Colonic mucosa (tissue), 4 donors: ENCODE measurements around the gene JPH3. TPM values are rescaled to one million over a fixed set of nuclear protein-coding genes. Genes with fewer than 3 reads are reported as not detected.

ENCODE experiments used
- DNase-seq: peaks from one replicate; pipeline ENCODE4 v3.0.0-alpha.2; 2020
- H3K27ac ChIP-seq: fragments of 200-600 bp; one replicate; pipeline ENCODE4 v1.8.0; 2021
- H3K27me3 ChIP-seq: fragments of 200-600 bp; one replicate; pipeline ENCODE4 v1.8.0; 2021
- H3K36me3 ChIP-seq: fragments of 200-600 bp; one replicate; pipeline ENCODE4 v1.8.0; 2021
- H3K4me1 ChIP-seq: fragments of 200-600 bp; one replicate; pipeline ENCODE4 v1.8.0; 2021; ENCODE audit warnings: mild to moderate bottlenecking
- H3K4me3 ChIP-seq: fragments of 200-600 bp; one replicate; pipeline ENCODE4 v1.8.0; 2021
- H3K9ac ChIP-seq, 2 donors: one replicate each; pipeline ENCODE4 v1.7.0; 2013; ENCODE audit warnings: control low read depth in 2 of 2, low read depth in 2 of 2, low read length in 2 of 2
- H3K9me3 ChIP-seq: fragments of 200-600 bp; one replicate; pipeline ENCODE4 v1.8.0; 2021
- intact Hi-C: fragments of 100-400 bp; cut with DNase I; formaldehyde crosslinking; loops from one replicate; pipeline ENCODE4 v1.14.1; 2022
- total RNA-seq, 2 donors: library from RNA; stranded (reverse); fragmentation: NEBNext Ultra II Directional in 1 of 2; extraction: Animal tissue kit (Norgen Biotek cat#: 25700) in 1 of 2; gene quantifications; one replicate each; pipeline ENCODE4 v1.2.1, GENCODE V29; 2021
- TF ChIP-seq, protein P1 (sequence below): fragments of 200-600 bp; IDR thresholded peaks from one replicate; pipeline ENCODE4 v1.8.0; 2022; ENCODE audit warnings: antibody characterized with exemption, mild to moderate bottlenecking
- donor health status: healthy.
- donor health status: DM: no; HTN: no; CAD: no.
- donor health status: DM: no; HTN: no; CAD: no.

The JPH3 gene
- total RNA-seq, 2 donors from 2014 or later = 0.15 to 0.42 TPM

DNA sequence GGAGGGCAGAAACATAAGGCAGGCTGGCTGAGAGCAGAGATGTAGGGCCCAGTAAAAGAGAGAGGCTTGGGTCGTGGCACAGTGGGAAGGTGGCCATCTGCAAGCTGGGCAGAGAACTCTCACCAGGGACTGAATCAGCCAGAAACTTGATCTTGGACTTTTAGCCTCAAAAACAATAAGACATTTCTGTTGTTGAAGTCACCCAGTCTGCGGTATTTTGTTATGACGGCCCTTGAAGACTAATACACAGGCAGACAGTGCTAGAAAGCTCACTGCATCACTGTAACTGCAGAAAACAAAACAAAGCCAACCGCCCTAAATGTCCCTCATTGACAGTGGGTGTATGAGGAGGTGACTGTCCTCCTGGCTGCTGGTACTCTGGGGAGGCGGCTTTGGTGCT, 3.9 kb upstream of the JPH3 start:
- Histone ChIP-seq H3K27me3 (peaks cover 20% of the 10 kb centered on the region), H3K9me3 (no peaks in the 10 kb centered on the region), H3K4me1 (no peaks in the 10 kb centered on the region), H3K36me3 (no peaks in the 10 kb centered on the region), H3K9ac (no peak overlapping the region), H3K27ac (no peak overlapping the region), H3K4me3 (no peak overlapping the region)
- DNase-seq = no peak
- TF ChIP-seq, protein P1, sequence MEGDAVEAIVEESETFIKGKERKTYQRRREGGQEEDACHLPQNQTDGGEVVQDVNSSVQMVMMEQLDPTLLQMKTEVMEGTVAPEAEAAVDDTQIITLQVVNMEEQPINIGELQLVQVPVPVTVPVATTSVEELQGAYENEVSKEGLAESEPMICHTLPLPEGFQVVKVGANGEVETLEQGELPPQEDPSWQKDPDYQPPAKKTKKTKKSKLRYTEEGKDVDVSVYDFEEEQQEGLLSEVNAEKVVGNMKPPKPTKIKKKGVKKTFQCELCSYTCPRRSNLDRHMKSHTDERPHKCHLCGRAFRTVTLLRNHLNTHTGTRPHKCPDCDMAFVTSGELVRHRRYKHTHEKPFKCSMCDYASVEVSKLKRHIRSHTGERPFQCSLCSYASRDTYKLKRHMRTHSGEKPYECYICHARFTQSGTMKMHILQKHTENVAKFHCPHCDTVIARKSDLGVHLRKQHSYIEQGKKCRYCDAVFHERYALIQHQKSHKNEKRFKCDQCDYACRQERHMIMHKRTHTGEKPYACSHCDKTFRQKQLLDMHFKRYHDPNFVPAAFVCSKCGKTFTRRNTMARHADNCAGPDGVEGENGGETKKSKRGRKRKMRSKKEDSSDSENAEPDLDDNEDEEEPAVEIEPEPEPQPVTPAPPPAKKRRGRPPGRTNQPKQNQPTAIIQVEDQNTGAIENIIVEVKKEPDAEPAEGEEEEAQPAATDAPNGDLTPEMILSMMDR = no peak
- intact Hi-C loops = no loop called here

GRCh38 chr16:87600246-87600645, 2.1 kb upstream of the JPH3 start:
- Histone ChIP-seq H3K4me1 (no peaks in the 10 kb centered on the region), H3K9ac (no peak overlapping the region), H3K27me3 (peaks cover 36% of the 10 kb centered on the region), H3K36me3 (no peaks in the 10 kb centered on the region), H3K4me3 (no peak overlapping the region), H3K9me3 (no peaks in the 10 kb centered on the region), H3K27ac (no peak overlapping the region)
- TF ChIP-seq, protein P1 = no peak
- no peak for DNase-seq
- intact Hi-C loops = no loop called here

DNA sequence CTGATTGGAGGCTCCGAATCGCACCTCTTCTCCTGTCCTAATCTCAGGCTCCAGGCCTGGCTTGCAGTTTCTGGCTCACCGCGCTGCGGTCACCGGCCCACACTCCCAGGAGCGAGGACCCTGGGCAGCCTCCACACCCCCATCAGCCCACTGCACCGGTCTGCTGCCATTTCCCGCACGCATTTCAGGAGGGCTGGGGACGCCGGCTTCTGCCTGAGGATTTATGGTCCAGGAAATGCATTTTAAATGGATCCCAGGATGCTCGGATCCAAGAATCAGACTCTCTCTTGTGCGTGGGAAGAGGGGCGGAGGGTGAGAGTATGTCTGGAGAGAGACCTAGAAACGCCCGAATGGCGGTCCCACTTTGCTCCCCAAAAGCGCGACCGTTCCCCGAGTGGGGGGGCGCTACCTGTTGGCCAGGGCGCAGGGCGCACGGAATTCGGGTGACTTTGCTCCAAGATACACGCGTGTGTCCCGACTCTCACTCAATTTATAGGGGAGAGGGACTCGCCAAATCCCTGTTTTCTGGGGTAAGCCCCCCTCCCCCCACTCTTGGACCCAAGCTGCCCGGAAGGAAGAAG, 817 bp upstream of the JPH3 start:
- Histone ChIP-seq H3K9me3 (no peaks in the 10 kb centered on the region), H3K9ac (no peak overlapping the region), H3K27ac (no peak overlapping the region), H3K27me3 (peaks cover 36% of the 10 kb centered on the region), H3K4me1 (no peaks in the 10 kb centered on the region), H3K4me3 (no peak overlapping the region), H3K36me3 (no peaks in the 10 kb centered on the region)
- no peak for DNase-seq
- intact Hi-C loops = no loop called here
- TF ChIP-seq, protein P1 = no peak

DNA sequence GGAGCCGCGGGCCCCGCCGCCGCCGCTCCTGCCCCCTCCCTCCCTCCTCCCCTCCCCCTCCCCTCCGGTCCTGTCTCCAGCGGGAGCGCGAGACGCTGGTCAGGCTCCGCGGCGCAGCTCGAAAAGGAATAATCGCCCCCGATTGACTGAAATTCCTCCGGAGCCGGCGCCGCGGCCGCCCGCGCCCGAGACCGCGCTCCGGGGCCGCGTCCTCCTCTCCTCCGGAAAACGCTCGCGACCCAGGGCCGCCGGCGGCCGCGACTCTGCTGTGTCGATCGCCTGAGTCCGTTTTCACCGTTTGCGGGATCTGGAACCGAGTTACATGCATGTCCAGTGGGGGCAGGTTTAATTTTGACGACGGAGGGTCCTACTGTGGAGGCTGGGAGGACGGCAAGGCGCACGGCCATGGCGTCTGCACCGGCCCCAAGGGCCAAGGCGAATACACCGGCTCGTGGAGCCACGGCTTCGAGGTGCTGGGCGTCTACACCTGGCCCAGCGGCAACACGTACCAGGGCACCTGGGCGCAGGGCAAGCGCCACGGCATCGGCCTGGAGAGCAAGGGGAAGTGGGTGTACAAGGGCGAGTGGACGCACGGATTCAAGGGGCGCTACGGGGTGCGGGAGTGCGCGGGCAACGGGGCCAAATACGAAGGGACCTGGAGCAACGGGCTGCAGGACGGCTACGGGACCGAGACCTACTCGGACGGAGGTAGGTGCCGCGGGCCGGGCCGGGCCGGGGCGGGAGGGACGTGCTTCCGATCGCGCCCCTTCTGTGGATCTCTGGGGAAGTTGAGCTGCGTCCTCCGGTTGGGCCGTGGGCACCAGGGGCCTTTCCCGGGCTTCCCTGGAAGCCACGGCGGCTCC, 744 bp downstream of the JPH3 start:
- Histone ChIP-seq H3K36me3 (no peaks in the 10 kb centered on the region), H3K27me3 (peaks cover 36% of the 10 kb centered on the region), H3K4me3 (no peak overlapping the region), H3K9me3 (no peaks in the 10 kb centered on the region), H3K27ac (no peak overlapping the region), H3K4me1 (no peaks in the 10 kb centered on the region), H3K9ac (no peak overlapping the region)
- DNase-seq = no peak
- intact Hi-C loops = no loop called here
- TF ChIP-seq, protein P1 = no peak

DNA sequence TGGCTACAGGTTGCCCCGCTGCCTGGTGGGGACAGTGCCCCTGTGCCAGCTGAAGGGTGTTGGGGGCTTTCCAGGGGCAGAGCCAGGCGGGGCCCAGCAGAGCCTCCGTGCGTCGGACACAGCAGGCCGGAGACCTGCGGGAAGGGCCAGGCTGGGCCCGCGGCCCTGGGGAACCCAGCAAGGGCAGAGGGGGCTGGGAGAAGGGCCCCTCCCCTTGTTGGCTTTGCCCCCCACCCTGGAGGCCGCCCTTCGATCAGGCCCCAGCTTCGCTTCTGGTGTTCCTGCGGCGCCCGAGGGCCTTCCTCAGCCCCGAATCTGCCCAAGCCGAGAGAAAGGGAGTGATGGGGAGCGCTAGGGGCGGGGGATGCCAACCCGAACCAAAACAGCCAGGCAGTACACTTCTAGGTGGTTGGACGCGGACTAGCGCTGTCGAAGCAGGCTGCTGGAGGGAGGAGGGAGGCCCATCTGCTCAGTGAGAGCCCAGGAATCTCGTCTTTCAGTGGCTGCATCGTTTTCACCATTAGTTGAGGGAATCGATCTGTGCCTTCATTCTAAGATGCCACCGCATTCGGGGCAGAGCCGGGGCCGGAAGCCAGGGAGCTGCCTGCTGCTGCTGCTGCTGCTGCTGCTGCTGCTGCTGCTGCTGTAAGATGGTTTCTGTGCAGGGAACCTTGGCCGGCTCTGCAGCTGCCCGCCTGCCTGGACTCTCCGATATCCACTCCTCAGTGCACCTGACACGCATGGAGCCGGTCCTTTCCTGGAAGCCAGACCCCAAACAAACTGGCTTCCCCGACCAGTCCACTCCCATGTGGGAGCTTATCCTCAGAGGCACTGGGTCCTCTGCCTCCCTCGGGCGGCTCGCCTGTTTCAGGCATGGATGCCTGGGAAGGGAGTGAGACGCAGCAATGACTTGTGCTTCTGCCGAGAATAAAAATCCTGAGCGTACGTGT, 1.7 kb downstream of the JPH3 start:
- Histone ChIP-seq H3K9ac (no peak overlapping the region), H3K4me3 (no peak overlapping the region), H3K4me1 (no peaks in the 10 kb centered on the region), H3K27ac (no peak overlapping the region), H3K9me3 (no peaks in the 10 kb centered on the region), H3K27me3 (peaks cover 36% of the 10 kb centered on the region), H3K36me3 (no peaks in the 10 kb centered on the region)
- intact Hi-C loops = no loop called here
- TF ChIP-seq, protein P1 = no peak
- no peak for DNase-seq
